Prostate gland (tissue), 2 donors: ENCODE measurements around the gene IGFLR1. TPM values are rescaled to one million over a fixed set of nuclear protein-coding genes. Genes with fewer than 3 reads are reported as not detected.

Experiments
- DNase-seq: peaks from one replicate; pipeline ENCODE4 v3.0.0-alpha.2; 2019; ENCODE audit warnings: low spot score
- H3K27ac ChIP-seq, 2 donors: fragments of 200-600 bp; sonication (generic); 2 replicates each; pipeline ENCODE4 v1.5.1; 2017 to 2019
- H3K27me3 ChIP-seq: fragments of 200-600 bp; sonication (generic); replicated peaks from 2 replicates; pipeline ENCODE4 v1.5.1; 2019; ENCODE audit not compliant: insufficient read depth
- H3K36me3 ChIP-seq, 2 donors: fragments of 200-600 bp; sonication (generic); 1 replicate in 1 of 2; 2 replicates in 1 of 2; pipeline versions ENCODE4 v1.5.1 to v1.8.1; 2017 to 2019
- H3K4me1 ChIP-seq: fragments of 200-600 bp; sonication (generic); replicated peaks from 2 replicates; pipeline ENCODE4 v1.5.1; 2019
- H3K4me3 ChIP-seq, 2 donors: fragments of 200-600 bp; sonication (generic); 2 replicates each; pipeline ENCODE4 v1.5.1; 2017 to 2019
- H3K9me3 ChIP-seq: fragments of 200-600 bp; sonication (generic); 2 replicates; pipeline ENCODE4 v1.5.1; 2017
- POLR2A ChIP-seq: fragments of 450-650 bp; IDR thresholded peaks from one replicate; pipeline ENCODE4 v1.6.1; 2016; ENCODE audit warnings: antibody characterized with exemption, mild to moderate bottlenecking
- POLR2AphosphoS5 ChIP-seq: sonication (generic); formaldehyde crosslinking; IDR thresholded peaks from one replicate; pipeline ENCODE4 v1.6.1; 2017; ENCODE audit warnings: antibody characterized with exemption
- WGBS: methylation state at CpG from one replicate; pipeline ENCODE4 v1.1.5; 2018; 5-methylcytosine and 5-hydroxymethylcytosine counted together
- intact Hi-C: fragments of 100-400 bp; cut with DNase I; formaldehyde crosslinking; loops from one replicate; pipeline ENCODE4 v1.14.2; 2022
- total RNA-seq, 2 donors: library from RNA; depleted of rRNA; stranded (reverse); fragments of >200 nt; gene quantifications; one replicate each; pipeline ENCODE4 v1.1.0, GENCODE V29; 2016
- TF ChIP-seq, protein P1 (sequence below), 4 experiments: fragments of 200-600 bp in 2 of 4; fragments of 450-650 bp in 2 of 4; sonication (generic) in 2 of 4; IDR thresholded peaks; 1 replicate in 3 of 4; 2 replicates in 1 of 4; pipeline ENCODE4 v1.5.1; 2016 to 2019; ENCODE audit warnings: antibody characterized with exemption in 4 of 4, mild to moderate bottlenecking in 2 of 4, moderate library complexity in 2 of 4

Gene IGFLR1
- total RNA-seq, 2 donors from 2014 or later = 9.4 to 16.1 TPM

- H3K36me3 ChIP-seq = peaks cover 14 to 45% of the 10 kb centered on the region in 2 donors
- intact Hi-C loops = no loop called here
- no peak for TF ChIP-seq POLR2AphosphoS5
- TF ChIP-seq POLR2A = no peak
- TF ChIP-seq, protein P1, sequence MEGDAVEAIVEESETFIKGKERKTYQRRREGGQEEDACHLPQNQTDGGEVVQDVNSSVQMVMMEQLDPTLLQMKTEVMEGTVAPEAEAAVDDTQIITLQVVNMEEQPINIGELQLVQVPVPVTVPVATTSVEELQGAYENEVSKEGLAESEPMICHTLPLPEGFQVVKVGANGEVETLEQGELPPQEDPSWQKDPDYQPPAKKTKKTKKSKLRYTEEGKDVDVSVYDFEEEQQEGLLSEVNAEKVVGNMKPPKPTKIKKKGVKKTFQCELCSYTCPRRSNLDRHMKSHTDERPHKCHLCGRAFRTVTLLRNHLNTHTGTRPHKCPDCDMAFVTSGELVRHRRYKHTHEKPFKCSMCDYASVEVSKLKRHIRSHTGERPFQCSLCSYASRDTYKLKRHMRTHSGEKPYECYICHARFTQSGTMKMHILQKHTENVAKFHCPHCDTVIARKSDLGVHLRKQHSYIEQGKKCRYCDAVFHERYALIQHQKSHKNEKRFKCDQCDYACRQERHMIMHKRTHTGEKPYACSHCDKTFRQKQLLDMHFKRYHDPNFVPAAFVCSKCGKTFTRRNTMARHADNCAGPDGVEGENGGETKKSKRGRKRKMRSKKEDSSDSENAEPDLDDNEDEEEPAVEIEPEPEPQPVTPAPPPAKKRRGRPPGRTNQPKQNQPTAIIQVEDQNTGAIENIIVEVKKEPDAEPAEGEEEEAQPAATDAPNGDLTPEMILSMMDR (IDR thresholded peaks at IDR 0.05) = no peak
- no peaks in the 10 kb centered on the region for H3K9me3 ChIP-seq
- H3K4me3 ChIP-seq = no peak overlapping the region
- H3K27me3 ChIP-seq = no peaks in the 10 kb centered on the region
- 91% methylated on average over 8 of the region's 8 CpGs for WGBS
- DNase-seq = no peak
- peaks cover 3% of the 10 kb centered on the region for H3K4me1 ChIP-seq
- no peak overlapping the region for H3K27ac ChIP-seq
Observed at GRCh38 chr19:35734273-35734672, 8.0 kb downstream of the IGFLR1 start.

- WGBS = 88% methylated on average over 30 of the region's 35 CpGs
- Histone ChIP-seq H3K27me3 (no peaks in the 10 kb centered on the region), H3K36me3 (peaks cover 11 to 47% of the 10 kb centered on the region in 2 donors), H3K4me1 (peaks cover 3% of the 10 kb centered on the region), H3K9me3 (no peaks in the 10 kb centered on the region), H3K27ac (no peak overlapping the region), H3K4me3 (no peak overlapping the region)
- TF ChIP-seq, protein P1 (IDR thresholded peaks at IDR 0.05) = no peak
- TF ChIP-seq POLR2AphosphoS5 = no peak
- no peak for TF ChIP-seq POLR2A
- DNase-seq = no peak
- intact Hi-C loops = no loop called here
Observed at GRCh38 chr19:35733180-35734125, 8.8 kb downstream of the IGFLR1 start.

- Histone ChIP-seq H3K4me1 (peaks cover 3% of the 10 kb centered on the region), H3K36me3 (peaks cover 15 to 47% of the 10 kb centered on the region in 2 donors), H3K9me3 (no peaks in the 10 kb centered on the region), H3K27me3 (no peaks in the 10 kb centered on the region), H3K27ac (no peak overlapping the region), H3K4me3 (no peak overlapping the region)
- 88% methylated on average over 23 of the region's 25 CpGs for WGBS
- intact Hi-C loops = no loop called here
- DNase-seq = no peak
- TF ChIP-seq POLR2A (no peak), POLR2AphosphoS5 (no peak)
- TF ChIP-seq, protein P1 (IDR thresholded peaks at IDR 0.05) = no peak
Observed at GRCh38 chr19:35732540-35733179, 9.6 kb downstream of the IGFLR1 start.

DNA sequence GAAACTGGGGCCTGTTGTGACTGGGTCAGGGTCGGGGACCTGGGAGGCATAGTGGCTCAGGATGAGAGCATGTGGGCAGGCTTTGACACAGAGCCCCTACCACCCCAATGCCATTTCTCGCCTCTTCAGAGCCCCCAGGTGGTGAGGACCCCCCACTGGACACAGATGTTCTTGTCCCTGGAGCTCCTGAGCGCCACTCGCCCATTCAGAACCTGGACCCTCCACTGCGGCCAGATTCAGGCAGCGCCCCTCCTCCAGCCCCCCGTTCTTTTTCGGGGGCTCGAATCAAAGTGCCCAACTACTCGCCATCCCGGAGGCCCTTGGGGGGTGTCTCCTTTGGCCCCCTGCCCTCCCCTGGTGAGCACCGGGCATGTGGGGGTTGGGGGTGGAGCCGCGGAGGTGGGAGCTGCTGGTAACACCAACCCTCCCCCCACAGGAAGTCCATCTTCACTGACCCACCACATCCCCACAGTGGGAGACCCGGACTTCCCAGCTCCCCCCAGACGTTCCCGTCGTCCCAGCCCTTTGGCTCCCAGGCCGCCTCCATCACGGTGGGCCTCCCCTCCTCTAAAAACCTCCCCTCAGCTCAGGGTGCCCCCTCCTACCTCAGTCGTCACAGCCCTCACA is 10.4 kb downstream of the IGFLR1 start:
- DNase-seq = no peak
- Histone ChIP-seq H3K36me3 (peaks cover 22 to 53% of the 10 kb centered on the region in 2 donors), H3K4me3 (no peak overlapping the region), H3K4me1 (peaks cover 3% of the 10 kb centered on the region), H3K27ac (no peak overlapping the region), H3K9me3 (no peaks in the 10 kb centered on the region), H3K27me3 (no peaks in the 10 kb centered on the region)
- intact Hi-C loops = no loop called here
- 82% methylated on average over 21 of the region's 21 CpGs for WGBS
- TF ChIP-seq, protein P1 (IDR thresholded peaks at IDR 0.05) = no peak
- TF ChIP-seq POLR2A = no peak
- no peak for TF ChIP-seq POLR2AphosphoS5
